ENCODE results near the gene MLKL. TPM values are rescaled to one million over a fixed set of nuclear protein-coding genes. Genes with fewer than 3 reads are reported as not detected.

MLKL gene
- total and polyA plus RNA-seq, 4 donors = 1.6 to 4.6 (median 3.5) TPM

Other genes starting within 250 kb of the MLKL start
- gene GLG1, start 93.7 kb downstream of the MLKL start, total RNA-seq = 100 to 1,000 TPM; 114 to 149 TPM
- gene GLG1, start 93.7 kb downstream of the MLKL start, polyA plus RNA-seq (ENCODE audit: insufficient read length in 2 of 2) = 100 to 1,000 TPM; 107 to 128 TPM
- 10 to 100 TPM; 12.5 to 15.3 TPM for gene RFWD3, start 34.0 kb downstream of the MLKL start, total RNA-seq
- gene RFWD3, start 34.0 kb downstream of the MLKL start, polyA plus RNA-seq (ENCODE audit: insufficient read length in 2 of 2) = 10 to 100 TPM; 12.6 to 14.1 TPM
- 1 to 10 TPM; 3.8 to 7.1 TPM for gene FA2H, start 74.0 kb upstream of the MLKL start, total RNA-seq
- gene FA2H, start 74.0 kb upstream of the MLKL start, polyA plus RNA-seq (ENCODE audit: insufficient read length in 2 of 2) = 10 to 100 TPM; 20.4 to 21.4 TPM

Data from spinal cord (tissue), 4 donors.